Heart left ventricle (tissue), 16 donors: Measurements from ENCODE around the gene ITPK1. TPM values are rescaled to one million over a fixed set of nuclear protein-coding genes. Genes with fewer than 3 reads are reported as not detected.
A peak's percentile ranks its signal among the peaks of the same experiment; 100 is the strongest.

Source experiments
- ATAC-seq, 4 donors: fragments of 200-7000 bp; cut with Tn5 transposase; one replicate each; pipeline ENCODE4 v1.9.1; 2020 to 2022; ENCODE audit warnings: moderate library complexity in 4 of 4, mild to moderate bottlenecking in 3 of 4, moderate number of reproducible peaks in 1 of 4
- DNase-seq, 5 donors: peaks; one replicate each; pipeline ENCODE4 v3.0.0-alpha.2; 2020
- H3K27ac ChIP-seq, 12 donors: fragments of 200-600 bp; sonication (generic) in 4 of 12; one replicate each; pipeline versions ENCODE4 v1.5.0 to v1.8.0; 2016 to 2022; ENCODE audit warnings: mild to moderate bottlenecking in 2 of 12
- H3K27me3 ChIP-seq, 9 donors: fragments of 200-600 bp; sonication (generic) in 2 of 9; one replicate each; pipeline versions ENCODE4 v1.5.1 to v1.8.0; 2016 to 2022; ENCODE audit warnings: mild to moderate bottlenecking in 3 of 9
- H3K36me3 ChIP-seq, 9 donors: fragments of 200-600 bp; sonication (generic) in 2 of 9; one replicate each; pipeline versions ENCODE4 v1.5.0 to v1.8.0; 2018 to 2022; ENCODE audit warnings: mild to moderate bottlenecking in 2 of 9
- H3K4me1 ChIP-seq, 12 donors: fragments of 200-600 bp; sonication (generic) in 4 of 12; one replicate each; pipeline versions ENCODE4 v1.5.0 to v1.8.0; 2016 to 2022; ENCODE audit warnings: mild to moderate bottlenecking in 3 of 12
- H3K4me3 ChIP-seq, 12 donors: fragments of 200-600 bp; sonication (generic) in 4 of 12; one replicate each; pipeline versions ENCODE4 v1.5.0 to v1.8.0; 2017 to 2022; ENCODE audit warnings: mild to moderate bottlenecking in 9 of 12, moderate library complexity in 4 of 12
- H3K9me3 ChIP-seq, 12 donors: fragments of 200-600 bp; sonication (generic) in 4 of 12; one replicate each; pipeline versions ENCODE4 v1.5.0 to v1.8.0; 2016 to 2022; ENCODE audit warnings: mild to moderate bottlenecking in 1 of 12
- POLR2A ChIP-seq, 2 donors: fragments of 450-650 bp; IDR thresholded peaks; one replicate each; pipeline ENCODE4 v1.6.1; 2017; ENCODE audit warnings: antibody characterized with exemption in 2 of 2, mild to moderate bottlenecking in 2 of 2, moderate library complexity in 2 of 2
- WGBS, 4 donors: extraction: QIAGEN DNeasy Blood & Tissue Kit in 2 of 4; methylation state at CpG; one replicate each; pipeline versions ENCODE4 v1.1.5 to v1.1.7; 2013 to 2018; 5-methylcytosine and 5-hydroxymethylcytosine counted together
- intact Hi-C, 10 donors: fragments of 100-400 bp; cut with DNase I; formaldehyde crosslinking; loops; one replicate each; pipeline versions ENCODE4 v1.11.1 to v1.14.2; 2022
- polyA plus RNA-seq, 2 donors: library from polyadenylated mRNA; stranded (reverse); fragments of 200-250 nt; gene quantifications; one replicate each; pipeline ENCODE4 v1.2.3, GENCODE V29; 2013
- total RNA-seq, 9 donors: library from RNA; depleted of rRNA in 2 of 9; stranded (reverse); fragments of >200 nt in 2 of 9; fragmentation: NEBNext Ultra II Directional in 3 of 9; extraction: Animal tissue kit (Norgen Biotek cat#: 25700) in 3 of 9; gene quantifications; one replicate each; pipeline versions ENCODE4 v1.1.0 to v1.2.4, GENCODE V29; 2016 to 2023
- TF ChIP-seq, protein P1 (sequence below), 12 donors: fragments of 200-600 bp; sonication (generic) in 4 of 12; IDR thresholded peaks; one replicate each; pipeline versions ENCODE4 v1.5.0 to v1.8.0; 2018 to 2022; ENCODE audit warnings: antibody characterized with exemption in 12 of 12, mild to moderate bottlenecking in 5 of 12
- donor health status: ischemic (EF 13 %, LVEDD 7.1; RV severe dilation, severe dysfunction).
- donor health status: healthy with polysubstance abuse.
- donor health status: DM: no; HTN: yes; CAD: no.
- donor health status: DM: no; HTN: no; CAD: no.
- donor health status: ischemic (EF 25% LVEDD 6.9; RV normal size, moderate dysfunction).
- donor health status: ischemic (EF 25% LVEDD 5.7; RV mildly dilated, moderate dysfunction).
- donor health status: healthy.
- donor health status: DM: yes; HTN: yes; CAD: no.
- donor health status: ischemic (EF 35%, LVEDD 5.7; RV mildly dilated, moderate dysfunction).
- donor health status: nonischemic (EF 11% LVEDD 7.7; RV severe dilation, severe dysfunction).
- donor health status: DM: yes; HTN: yes; CAD: no.
- donor health status: PGD.
- donor health status: ischemic (EF 29% LVEDD 5.4; RV normal size, mild dysfunction).
- donor health status: nonischemic (EF 23%, LVEDD 6.1; RV moderate dilation, normal function).

ITPK1 gene
- total and polyA plus RNA-seq, 11 donors, result 44.5 to 158 (median 91.0) TPM

DNA sequence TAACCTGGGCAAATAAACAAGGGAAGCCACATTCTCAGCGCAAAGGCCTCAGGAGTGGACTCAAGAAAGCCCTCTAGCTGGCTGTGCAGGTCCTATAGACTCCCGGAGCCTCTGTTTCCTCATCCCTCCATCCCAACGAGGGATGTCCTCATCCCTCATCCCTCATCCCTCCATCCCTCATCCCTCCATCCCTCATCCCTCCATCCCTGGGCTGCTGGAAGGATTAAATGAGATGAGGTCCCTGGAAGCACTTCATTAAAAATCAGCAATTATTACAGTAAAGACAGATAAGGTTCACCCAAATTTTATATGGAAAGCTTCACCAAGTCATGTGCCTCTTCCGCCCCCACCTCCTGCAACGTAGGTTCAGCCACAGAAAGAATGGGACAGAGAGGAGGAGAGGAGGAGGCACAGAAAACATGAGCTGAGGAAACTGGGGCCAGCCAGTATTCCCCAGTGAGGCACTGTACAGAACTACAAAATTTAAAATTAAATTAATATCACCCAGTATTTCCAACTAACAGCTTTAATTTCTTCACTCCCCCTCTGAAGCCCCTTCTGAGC lies 4.8 kb downstream of the ITPK1 start:
- H3K36me3 ChIP-seq, result no peaks in the 10 kb centered on the region
- H3K4me1 ChIP-seq, result peaks cover 2 to 76% (median 47%) of the 10 kb centered on the region in 12 donors
- no peaks in the 10 kb centered on the region for H3K9me3 ChIP-seq
- TF ChIP-seq, protein P1, sequence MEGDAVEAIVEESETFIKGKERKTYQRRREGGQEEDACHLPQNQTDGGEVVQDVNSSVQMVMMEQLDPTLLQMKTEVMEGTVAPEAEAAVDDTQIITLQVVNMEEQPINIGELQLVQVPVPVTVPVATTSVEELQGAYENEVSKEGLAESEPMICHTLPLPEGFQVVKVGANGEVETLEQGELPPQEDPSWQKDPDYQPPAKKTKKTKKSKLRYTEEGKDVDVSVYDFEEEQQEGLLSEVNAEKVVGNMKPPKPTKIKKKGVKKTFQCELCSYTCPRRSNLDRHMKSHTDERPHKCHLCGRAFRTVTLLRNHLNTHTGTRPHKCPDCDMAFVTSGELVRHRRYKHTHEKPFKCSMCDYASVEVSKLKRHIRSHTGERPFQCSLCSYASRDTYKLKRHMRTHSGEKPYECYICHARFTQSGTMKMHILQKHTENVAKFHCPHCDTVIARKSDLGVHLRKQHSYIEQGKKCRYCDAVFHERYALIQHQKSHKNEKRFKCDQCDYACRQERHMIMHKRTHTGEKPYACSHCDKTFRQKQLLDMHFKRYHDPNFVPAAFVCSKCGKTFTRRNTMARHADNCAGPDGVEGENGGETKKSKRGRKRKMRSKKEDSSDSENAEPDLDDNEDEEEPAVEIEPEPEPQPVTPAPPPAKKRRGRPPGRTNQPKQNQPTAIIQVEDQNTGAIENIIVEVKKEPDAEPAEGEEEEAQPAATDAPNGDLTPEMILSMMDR (IDR thresholded peaks at IDR 0.05), result no peak
- no peak for TF ChIP-seq POLR2A (IDR thresholded peaks at IDR 0.05)
- DNase-seq (no peak), ATAC-seq (no peak)
- no peaks in the 10 kb centered on the region for H3K27me3 ChIP-seq
- peak overlapping the region in 1 of 12 donors; percentile 17 for H3K27ac ChIP-seq
- H3K4me3 ChIP-seq, result no peak overlapping the region
- intact Hi-C loops, result loop anchor here in 5 of 10 donors (5.0 to 10.0 kb wide), 6 partner anchors 44 to 139 kb away; no protein-coding TSS in a partner anchor
- 77 to 86% (median 82%) methylated on average over 5 of the region's 5 CpGs for WGBS, 4 donors

DNA sequence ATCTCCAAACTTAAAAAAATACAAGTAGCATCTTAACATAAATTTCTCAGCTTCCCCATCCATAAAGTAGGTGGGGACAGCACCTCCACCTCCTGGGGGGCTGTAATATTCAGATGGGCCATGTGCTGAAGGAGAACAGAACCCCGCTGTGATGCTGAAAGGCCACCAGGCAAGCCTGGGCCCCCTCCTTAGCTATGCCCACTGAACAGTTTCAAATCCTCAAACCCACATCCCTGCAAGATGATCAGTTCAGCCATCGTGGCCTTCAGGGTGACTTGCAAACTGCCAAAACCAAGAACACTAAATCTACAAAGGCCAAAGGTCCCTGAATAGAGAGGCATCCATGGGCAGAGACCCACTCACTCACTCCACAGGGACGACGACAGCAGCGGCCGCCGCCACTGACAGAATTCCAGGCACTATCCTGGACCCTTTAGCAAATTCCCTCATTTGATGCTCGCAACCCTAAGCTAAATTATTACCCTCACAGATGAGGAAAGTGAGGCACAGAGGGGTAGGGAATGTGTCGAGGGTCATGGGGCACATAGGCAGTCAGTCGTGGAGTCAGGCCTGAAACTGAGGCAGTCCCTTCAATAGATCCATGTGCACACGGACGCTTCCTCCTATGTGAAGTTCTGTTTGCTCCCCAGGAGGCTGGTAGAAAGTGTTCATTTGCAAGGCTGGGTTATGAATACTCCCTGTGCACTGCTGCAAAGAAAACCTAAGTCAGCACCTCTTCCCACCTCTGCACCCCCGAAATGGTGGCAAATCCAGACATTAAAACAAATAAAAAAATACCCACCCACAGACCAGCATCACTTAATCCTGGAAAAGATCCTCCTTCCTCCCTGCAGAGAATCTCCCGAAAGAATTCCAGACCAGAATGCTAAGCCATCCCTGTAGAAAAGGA lies 5.9 kb downstream of the ITPK1 start:
- peaks cover 2 to 84% (median 46%) of the 10 kb centered on the region in 12 donors for H3K4me1 ChIP-seq
- no peaks in the 10 kb centered on the region for H3K36me3 ChIP-seq
- no peak overlapping the region for H3K4me3 ChIP-seq
- DNase-seq, result no peak
- no peaks in the 10 kb centered on the region for H3K9me3 ChIP-seq
- ATAC-seq, result no peak
- intact Hi-C loops, result loop anchor here in 5 of 10 donors (5.0 to 10.0 kb wide), 6 partner anchors 43 to 138 kb away; no protein-coding TSS in a partner anchor
- no peaks in the 10 kb centered on the region for H3K27me3 ChIP-seq
- no peak overlapping the region for H3K27ac ChIP-seq
- 81 to 88% (median 84%) methylated on average over 13 to 14 of the region's 14 CpGs for WGBS, 4 donors
- TF ChIP-seq, protein P1 (IDR thresholded peaks at IDR 0.05), result no peak
- TF ChIP-seq POLR2A (IDR thresholded peaks at IDR 0.05), result no peak

GRCh38 chr14:93108105-93108504 lies 7.6 kb downstream of the ITPK1 start:
- 73 to 85% (median 78%) methylated on average over 3 to 4 of the region's 4 CpGs for WGBS, 4 donors
- Histone ChIP-seq H3K4me1 (peaks cover 2 to 84% (median 37%) of the 10 kb centered on the region in 12 donors), H3K36me3 (no peaks in the 10 kb centered on the region), H3K27me3 (no peaks in the 10 kb centered on the region), H3K4me3 (no peak overlapping the region), H3K9me3 (no peaks in the 10 kb centered on the region), H3K27ac (peak overlapping the region in 2 of 12 donors; percentile 18 to 63)
- ATAC-seq (no peak), DNase-seq (no peak)
- TF ChIP-seq, protein P1 (IDR thresholded peaks at IDR 0.05), result no peak
- no peak for TF ChIP-seq POLR2A (IDR thresholded peaks at IDR 0.05)
- intact Hi-C loops, result no loop called here

GRCh38 chr14:93107453-93107852 lies 8.3 kb downstream of the ITPK1 start:
- no peak for ATAC-seq
- intact Hi-C loops, result no loop called here
- H3K36me3 ChIP-seq, result no peaks in the 10 kb centered on the region
- DNase-seq, result no peak
- TF ChIP-seq, protein P1 (IDR thresholded peaks at IDR 0.05), result no peak
- no peak for TF ChIP-seq POLR2A (IDR thresholded peaks at IDR 0.05)
- no peaks in the 10 kb centered on the region for H3K9me3 ChIP-seq
- H3K27me3 ChIP-seq, result no peaks in the 10 kb centered on the region
- H3K27ac ChIP-seq, result peak overlapping the region in 3 of 12 donors; percentile 6 to 63 (median 18)
- 85 to 95% (median 94%) methylated on average over 6 to 11 of the region's 11 CpGs for WGBS, 4 donors
- no peak overlapping the region for H3K4me3 ChIP-seq
- peaks cover 2 to 78% (median 31%) of the 10 kb centered on the region in 12 donors for H3K4me1 ChIP-seq
